IMR-90 (cell line): ENCODE results near the gene DNAH6. TPM values are rescaled to one million over a fixed set of nuclear protein-coding genes. Genes with fewer than 3 reads are reported as not detected.
A peak's percentile ranks its signal among the peaks of the same experiment; 100 is the strongest.

Source experiments
- ATAC-seq: fragments of 200-7000 bp; cut with Tn5 transposase; 2 replicates; pipeline ENCODE4 v1.9.1; 2020; ENCODE audit warnings: low read depth, mild to moderate bottlenecking, moderate library complexity
- BruUV-seq: library from RNA; stranded (reverse); fragments of 400-500 nt; replicated peaks from 2 replicates; lab custom pipeline; 2021; lab: Mats Ljungman, UMichigan
- CTCF ChIA-PET: fragments of 300-600 bp; formaldehyde crosslinking; extraction: SDS; loops from one replicate; lab custom pipeline; 2021; ENCODE audit warnings: antibody characterized with exemption; lab: Yijun Ruan, JAX
- POLR2A ChIA-PET: fragments of 300-600 bp; sonication (Branson Sonifier 250); formaldehyde crosslinking; loops from one replicate; lab custom pipeline; 2022; ENCODE audit warnings: antibody characterized with exemption; ENCODE audit not compliant: unreplicated experiment; lab: Charles Lee
- DNase-seq: peaks from one replicate; pipeline ENCODE4 v3.0.0; 2013
- H2AFZ ChIP-seq: replicated peaks from 2 replicates; pipeline ENCODE3; 2013; ENCODE audit warnings: low read length, mild to moderate bottlenecking; ENCODE audit not compliant: poor library complexity
- H2AK5ac ChIP-seq: 2 replicates; pipeline ENCODE4 v1.6.1; 2013; ENCODE audit warnings: low read depth, low read length, inconsistent platforms
- H2AK9ac ChIP-seq: replicated peaks from 2 replicates; pipeline ENCODE3; 2013; ENCODE audit warnings: mild to moderate bottlenecking, low read depth, low read length, moderate library complexity; ENCODE audit not compliant: poor library complexity
- H2BK120ac ChIP-seq: 2 replicates; pipeline ENCODE4 v1.6.1; 2013; ENCODE audit warnings: low read depth, low read length, inconsistent platforms
- H2BK15ac ChIP-seq: 3 replicates; pipeline ENCODE4 v1.6.1; 2013; ENCODE audit warnings: low read depth, low read length, inconsistent platforms
- H2BK20ac ChIP-seq: 2 replicates; pipeline ENCODE4 v1.6.1; 2013; ENCODE audit warnings: low read depth, mild to moderate bottlenecking, inconsistent platforms, low read length, moderate library complexity
- H2BK5ac ChIP-seq: 2 replicates; pipeline ENCODE4 v1.6.1; 2013; ENCODE audit warnings: mild to moderate bottlenecking, low read depth, low read length, inconsistent platforms; ENCODE audit not compliant: poor library complexity, severe bottlenecking
- H3K14ac ChIP-seq: replicated peaks from 2 replicates; pipeline ENCODE4 v1.6.1; 2013; ENCODE audit warnings: low read depth, low read length, inconsistent platforms
- H3K18ac ChIP-seq: 2 replicates; pipeline ENCODE4 v1.6.1; 2013; ENCODE audit warnings: low read depth, low read length, control low read depth
- H3K23ac ChIP-seq: 2 replicates; pipeline ENCODE4 v1.6.1; 2013; ENCODE audit warnings: low read depth, low read length, inconsistent platforms
- H3K27ac ChIP-seq: 2 replicates; pipeline ENCODE4 v1.5.1; 2013; ENCODE audit warnings: mild to moderate bottlenecking, control low read depth, low read length; ENCODE audit not compliant: insufficient read depth
- H3K27me3 ChIP-seq: 2 replicates; pipeline ENCODE4 v1.6.1; 2013; ENCODE audit warnings: low read length; ENCODE audit not compliant: control insufficient read depth, insufficient read depth
- H3K36me3 ChIP-seq: 2 replicates; pipeline ENCODE4 v1.6.1; 2013; ENCODE audit warnings: low read length, mixed read lengths; ENCODE audit not compliant: control insufficient read depth, insufficient read depth
- H3K4ac ChIP-seq: 2 replicates; pipeline ENCODE4 v1.6.1; 2013; ENCODE audit warnings: low read depth, low read length, inconsistent platforms
- H3K4me1 ChIP-seq: 2 replicates; pipeline ENCODE4 v1.6.1; 2013; ENCODE audit warnings: low read length, mixed read lengths; ENCODE audit not compliant: control insufficient read depth, insufficient read depth
- H3K4me2 ChIP-seq: 2 replicates; pipeline ENCODE4 v1.6.1; 2013; ENCODE audit warnings: low read depth, mild to moderate bottlenecking, control low read depth, low read length, moderate library complexity
- H3K4me3 ChIP-seq: 2 replicates; pipeline ENCODE4 v1.5.1; 2013; ENCODE audit warnings: low read depth, mild to moderate bottlenecking, control low read depth, low read length, moderate library complexity; ENCODE audit not compliant: insufficient read depth
- H3K56ac ChIP-seq: 2 replicates; pipeline ENCODE4 v1.6.1; 2013; ENCODE audit warnings: low read length, inconsistent platforms; ENCODE audit not compliant: insufficient read depth; ENCODE audit errors: extremely low read depth
- H3K79me1 ChIP-seq, 2 experiments: 2 replicates each; pipeline ENCODE4 v1.6.1; 2013; ENCODE audit warnings: low read length in 2 of 2, inconsistent platforms in 1 of 2, low read depth in 1 of 2
- H3K9ac ChIP-seq: 2 replicates; pipeline ENCODE4 v1.6.1; 2013; ENCODE audit warnings: low read depth, low read length, control low read depth
- H3K9me1 ChIP-seq: 2 replicates; pipeline ENCODE4 v1.6.1; 2013; ENCODE audit warnings: low read length, inconsistent platforms; ENCODE audit not compliant: insufficient read depth
- H3K9me3 ChIP-seq: 2 replicates; pipeline ENCODE4 v1.6.1; 2013; ENCODE audit warnings: low read length; ENCODE audit not compliant: control insufficient read depth, insufficient read depth
- H4K20me1 ChIP-seq: 2 replicates; pipeline ENCODE4 v1.6.1; 2013; ENCODE audit warnings: low read length, inconsistent platforms; ENCODE audit not compliant: insufficient read depth
- H4K5ac ChIP-seq: 2 replicates; pipeline ENCODE4 v1.6.1; 2013; ENCODE audit warnings: mild to moderate bottlenecking, low read depth, low read length, control low read depth
- H4K8ac ChIP-seq, 2 experiments: 2 replicates each; pipeline ENCODE4 v1.6.1; 2013; ENCODE audit warnings: low read depth in 2 of 2, low read length in 2 of 2, control low read depth in 1 of 2, inconsistent platforms in 1 of 2
- H4K91ac ChIP-seq: 2 replicates; pipeline ENCODE4 v1.6.1; 2013; ENCODE audit warnings: low read depth, low read length, inconsistent platforms; ENCODE audit not compliant: insufficient read depth
- CTCF ChIP-seq: conservative IDR thresholded peaks from 2 replicates; pipeline ENCODE4 v1.5.1; 2012; ENCODE audit warnings: mild to moderate bottlenecking, low read depth, low read length, improper control_type of control experiment
- MAFK ChIP-seq: IDR thresholded peaks from 2 replicates; pipeline ENCODE4 v1.6.1; 2012; ENCODE audit warnings: low read depth, low read length, improper control_type of control experiment
- MXI1 ChIP-seq: IDR thresholded peaks from 2 replicates; pipeline ENCODE4 v1.6.1; 2012; ENCODE audit warnings: low read depth, mild to moderate bottlenecking, low read length, moderate library complexity, borderline replicate concordance
- RAD21 ChIP-seq: IDR thresholded peaks from 2 replicates; pipeline ENCODE4 v1.6.1; 2012; ENCODE audit warnings: low read length, improper control_type of control experiment
- SMC3 ChIP-seq: fragments of 150-350 bp; IDR thresholded peaks from 2 replicates; pipeline ENCODE4 v1.6.1; 2016; ENCODE audit warnings: low read depth, mild to moderate bottlenecking, antibody characterized with exemption, low read length, moderate library complexity
- WGBS, 2 experiments: methylation state at CpG; one replicate each; pipeline versions ENCODE4 v1.1.5 to v1.1.7; 2013; ENCODE audit warnings: missing lambda C conversion rate in 2 of 2; ENCODE audit not compliant: insufficient read length in 1 of 2; ENCODE audit errors: extremely low coverage in 2 of 2; 5-methylcytosine and 5-hydroxymethylcytosine counted together
- dilution Hi-C: fragments of 300-500 bp; cut with HindIII; formaldehyde crosslinking; loops from one replicate; pipeline ENCODE4 v1.14.3; 2018; ENCODE audit warnings: low sequenced_read_pairs; ENCODE audit not compliant: unreplicated experiment
- in situ Hi-C: fragments of 300-500 bp; cut with MboI; formaldehyde crosslinking; loops from 3 replicates; pipeline ENCODE4 v1.14.3; 2019; ENCODE audit warnings: low sequenced_read_pairs, inconsistent platforms, mixed read lengths
- intact Hi-C: fragments of 100-400 bp; cut with micrococcal nuclease; formaldehyde crosslinking; loops from 2 replicates; pipeline ENCODE4 v1.10.0; 2022
- polyA plus RNA-seq, 3 experiments: library from polyadenylated mRNA; depleted of rRNA; stranded (reverse); fragments of >200 nt; gene quantifications; 2 replicates each; pipeline ENCODE4 v1.2.3, GENCODE V29; 2012; ENCODE audit warnings: low replicate concordance in 1 of 3
- total RNA-seq: library from RNA; depleted of rRNA; stranded (reverse); fragments of >200 nt; gene quantifications from 2 replicates; pipeline ENCODE4 v1.2.3, GENCODE V29; 2012

Gene DNAH6
- total and polyA plus RNA-seq, 2 of the 4 experiments (the other 2 are of a cell fraction) = under 0.01 to 0.07 TPM

- Histone ChIP-seq H2BK15ac (no peak overlapping the region), H3K27ac (no peak overlapping the region), H3K4me1 (no peaks in the 10 kb centered on the region; the same call in 1 of the 2 replicates), H2BK120ac (no peak overlapping the region), H4K20me1 (no peaks in the 10 kb centered on the region; the same call in 1 of the 2 replicates), H3K9me3 (no peaks in the 10 kb centered on the region), H3K9ac (no peak overlapping the region), H4K8ac (no peak overlapping the region), H3K14ac (no peak overlapping the region), H3K18ac (peak overlapping the region; percentile 18; the same call in 1 of the 2 replicates), H3K56ac (no peak overlapping the region), H3K27me3 (no peaks in the 10 kb centered on the region), H4K91ac (no peak overlapping the region), H3K23ac (no peak overlapping the region), H2BK5ac (no peak overlapping the region), H3K79me1 (peaks cover 17 to 19% of the 10 kb centered on the region in 2 experiments), H3K4me2 (no peak overlapping the region), H3K9me1 (no peaks in the 10 kb centered on the region), H4K5ac (no peak overlapping the region), H2BK20ac (no peak overlapping the region), H3K4ac (no peak overlapping the region), H2AK5ac (no peak overlapping the region), H2AK9ac (no peak overlapping the region), H3K36me3 (no peaks in the 10 kb centered on the region), H2AFZ (no peak overlapping the region), H3K4me3 (no peak overlapping the region)
- CTCF ChIA-PET = interaction anchor here (0.5 to 1.1 kb wide), 9 partner anchors 11 to 506 kb away, joined by 3 to 4 read pairs (median 3); no protein-coding TSS in a partner anchor
- TF ChIP-seq MAFK (no peak), RAD21 (peak; percentile 53), MXI1 (no peak), SMC3 (peak; percentile 44), CTCF (peak; percentile 38)
- dilution Hi-C loops (no loop called here), in situ Hi-C loops (loop anchor here (25.0 kb wide), 1 partner anchor 821 kb away; no protein-coding TSS in a partner anchor), intact Hi-C loops (loop anchor here (5.0 kb wide), 1 partner anchor 226 kb away; no protein-coding TSS in a partner anchor)
- DNase-seq = no peak
- POLR2A ChIA-PET = interaction anchor here (0.8 kb wide), 1 partner anchor 230 kb away, joined by 3 read pairs; no protein-coding TSS in a partner anchor
- ATAC-seq = no peak
- 71% methylated on average over 1 of the region's 3 CpGs; no CpG with 5 or more reads in 1 of the 2 experiments for WGBS, 2 experiments
- no TSS peak for BruUV-seq
Observed at GRCh38 chr2:84858123-84858522, 341.8 kb downstream of the DNAH6 start.
